Measurements from ENCODE around the gene TMEM168.

DNA sequence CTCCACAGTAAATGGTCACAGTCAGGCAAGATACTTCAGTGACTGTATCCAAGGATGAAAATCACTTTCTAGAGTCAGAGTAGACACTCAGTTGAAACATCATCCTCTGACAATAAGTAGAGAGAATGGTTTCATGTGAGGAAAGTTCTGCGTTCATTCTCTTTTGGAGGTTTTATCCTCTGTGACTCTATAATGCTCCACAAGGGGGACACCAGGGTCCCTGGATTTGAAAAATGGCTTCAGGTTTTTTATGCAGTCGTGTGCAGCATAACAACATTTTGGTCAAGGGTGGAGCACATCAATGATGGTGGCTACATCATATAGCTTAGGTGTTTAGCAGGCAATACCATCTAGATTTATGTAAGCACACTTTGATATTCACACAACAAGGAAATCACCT, 40.4 kb downstream of the TMEM168 start:
- TF ChIP-seq MYC (CRISPR knock-in tag; IDR thresholded peaks at IDR 0.05; ENCODE audit: borderline replicate concordance), result no peak
- no peak for TF ChIP-seq EZH2 (conservative IDR thresholded peaks at IDR 0.05; ENCODE audit: low read depth, low read length)
- TF ChIP-seq JUND (CRISPR knock-in tag; IDR thresholded peaks at IDR 0.05), result no peak
